ENCODE measurements around the gene STK38L. TPM values are rescaled to one million over a fixed set of nuclear protein-coding genes. Genes with fewer than 3 reads are reported as not detected.
A peak's percentile ranks its signal among the peaks of the same experiment; 100 is the strongest.

Gene STK38L
- polyA plus RNA-seq, 2 donors = 10.9 to 11.9 TPM

DNA sequence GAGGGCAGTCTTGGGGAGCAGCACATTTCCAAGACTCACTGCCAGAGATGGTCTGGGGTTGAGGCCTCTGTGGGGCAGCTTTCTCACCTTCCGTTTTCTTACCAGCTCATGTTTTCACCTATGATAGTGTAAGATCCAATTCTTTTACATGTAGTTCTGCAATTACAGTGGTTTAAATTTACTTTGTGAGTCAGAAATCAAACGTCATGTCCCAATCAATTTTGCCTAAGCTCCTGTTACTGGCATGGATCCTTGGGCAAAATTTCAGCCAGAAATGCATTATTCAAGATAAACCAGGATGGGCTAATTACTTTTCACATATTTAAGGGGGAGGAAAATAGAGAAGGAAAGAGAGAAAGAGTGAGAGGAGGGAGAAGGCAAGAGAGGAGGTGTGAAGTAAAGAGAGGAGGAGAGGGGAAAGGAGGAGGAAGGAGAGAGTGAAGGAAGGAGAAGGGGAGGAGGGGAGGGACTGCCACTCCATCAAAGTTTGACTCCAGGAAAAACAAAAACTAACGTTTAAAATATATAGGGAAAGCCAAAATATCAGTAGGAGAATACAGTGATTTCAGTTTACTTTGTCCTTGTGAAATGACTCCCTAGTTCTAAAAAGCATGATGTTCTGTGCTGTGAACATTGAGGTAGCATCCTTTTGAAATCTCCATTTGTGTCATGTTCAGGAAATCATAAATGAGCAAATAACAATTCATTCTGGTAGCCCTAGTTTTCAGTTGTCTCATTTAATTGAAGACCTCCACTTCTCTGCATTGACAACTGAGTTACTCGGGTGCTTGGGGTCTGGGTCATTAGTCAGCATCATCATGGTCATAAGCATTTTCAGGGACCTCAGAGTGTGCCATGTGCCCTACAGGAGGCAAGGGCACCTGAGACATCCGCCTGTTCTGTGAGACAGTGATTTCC, 91.5 kb downstream of the STK38L start:
- Histone ChIP-seq H3K4me3 (ENCODE audit: low read depth in 1 of 2, low read length in 2 of 2) (peak overlapping the region; percentile 26 to 77), H3K27ac (ENCODE audit: low read depth in 2 of 2, low read length in 1 of 2) (peak overlapping the region; percentile 90 to 95), H3K4me1 (ENCODE audit: control insufficient read depth in 2 of 2, insufficient read depth in 2 of 2, low read length in 1 of 2) (peaks cover 0 to 10% of the 10 kb centered on the region in 2 donors), H3K27me3 (ENCODE audit: control insufficient read depth in 1 of 2, insufficient read depth in 2 of 2, low read length in 2 of 2) (no peaks in the 10 kb centered on the region), H3K36me3 (ENCODE audit: control insufficient read depth in 2 of 2, insufficient read depth in 2 of 2, low read length in 1 of 2) (no peaks in the 10 kb centered on the region), H3K9me3 (ENCODE audit: control insufficient read depth in 2 of 2, insufficient read depth in 1 of 2, low read depth in 1 of 2, low read length in 1 of 2) (no peaks in the 10 kb centered on the region)
- WGBS, 2 donors = 48 to 61% methylated on average over 5 of the region's 5 CpGs

DNA sequence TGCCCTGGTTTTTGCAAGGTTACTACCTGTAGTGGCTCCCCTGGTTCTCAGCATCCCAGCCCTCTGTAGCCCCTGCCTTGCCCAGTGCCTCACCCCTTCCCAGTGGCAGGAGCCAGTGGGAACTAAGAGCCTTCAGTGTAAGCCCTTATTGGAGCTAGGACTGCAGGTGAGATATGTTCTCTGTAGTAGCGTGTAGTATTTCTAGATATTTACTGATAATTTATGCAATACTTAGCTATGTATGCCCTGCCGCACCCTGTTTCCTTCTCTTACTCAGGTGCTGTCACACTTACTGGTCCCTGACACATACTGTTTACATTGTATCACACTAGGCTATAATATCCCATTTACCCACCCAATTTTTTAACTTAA, 92.2 kb downstream of the STK38L start:
- peaks cover 0 to 10% of the 10 kb centered on the region in 2 donors for H3K4me1 ChIP-seq (ENCODE audit: control insufficient read depth in 2 of 2, insufficient read depth in 2 of 2, low read length in 1 of 2)
- no peaks in the 10 kb centered on the region for H3K9me3 ChIP-seq (ENCODE audit: control insufficient read depth in 2 of 2, insufficient read depth in 1 of 2, low read depth in 1 of 2, low read length in 1 of 2)
- no peaks in the 10 kb centered on the region for H3K36me3 ChIP-seq (ENCODE audit: control insufficient read depth in 2 of 2, insufficient read depth in 2 of 2, low read length in 1 of 2)
- no peaks in the 10 kb centered on the region for H3K27me3 ChIP-seq (ENCODE audit: control insufficient read depth in 1 of 2, insufficient read depth in 2 of 2, low read length in 2 of 2)
- peak overlapping the region; percentile 90 to 95 for H3K27ac ChIP-seq (ENCODE audit: low read depth in 2 of 2, low read length in 1 of 2)
- whole genome bisulfite sequencing, 2 donors = 70% methylated on average over 2 of the region's 2 CpGs
- peak overlapping the region in 1 of 2 donors; percentile 77 for H3K4me3 ChIP-seq (ENCODE audit: low read depth in 1 of 2, low read length in 2 of 2)

DNA sequence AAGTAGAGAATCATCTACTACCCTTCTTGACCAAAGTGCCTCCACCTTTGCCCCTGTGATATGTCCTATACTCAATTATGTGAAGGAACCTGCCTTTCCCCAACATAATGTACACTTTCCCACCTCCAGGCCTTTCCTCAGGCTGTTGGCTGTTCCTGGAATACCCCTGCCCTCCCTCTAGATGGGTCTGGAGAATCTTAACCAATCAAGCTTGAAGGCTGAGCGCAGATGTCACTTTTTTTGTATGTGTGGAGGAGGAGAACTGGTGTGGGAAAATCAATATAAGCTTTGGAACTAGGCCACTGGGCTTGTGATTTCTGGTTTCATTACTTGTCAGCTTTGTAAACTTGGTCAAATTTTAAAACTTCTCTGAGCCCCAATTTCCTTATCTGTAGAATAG, 93.3 kb downstream of the STK38L start:
- Histone ChIP-seq H3K36me3 (ENCODE audit: control insufficient read depth in 2 of 2, insufficient read depth in 2 of 2, low read length in 1 of 2) (no peaks in the 10 kb centered on the region), H3K27me3 (ENCODE audit: control insufficient read depth in 1 of 2, insufficient read depth in 2 of 2, low read length in 2 of 2) (no peaks in the 10 kb centered on the region), H3K4me1 (ENCODE audit: control insufficient read depth in 2 of 2, insufficient read depth in 2 of 2, low read length in 1 of 2) (peaks cover 0 to 6% of the 10 kb centered on the region in 2 donors), H3K9me3 (ENCODE audit: control insufficient read depth in 2 of 2, insufficient read depth in 1 of 2, low read depth in 1 of 2, low read length in 1 of 2) (no peaks in the 10 kb centered on the region), H3K27ac (ENCODE audit: low read depth in 2 of 2, low read length in 1 of 2) (peak overlapping the region; percentile 22 to 64), H3K4me3 (ENCODE audit: low read depth in 1 of 2, low read length in 2 of 2) (no peak overlapping the region)
- 90 to 91% methylated on average over 1 of the region's 1 CpG for WGBS, 2 donors

DNA sequence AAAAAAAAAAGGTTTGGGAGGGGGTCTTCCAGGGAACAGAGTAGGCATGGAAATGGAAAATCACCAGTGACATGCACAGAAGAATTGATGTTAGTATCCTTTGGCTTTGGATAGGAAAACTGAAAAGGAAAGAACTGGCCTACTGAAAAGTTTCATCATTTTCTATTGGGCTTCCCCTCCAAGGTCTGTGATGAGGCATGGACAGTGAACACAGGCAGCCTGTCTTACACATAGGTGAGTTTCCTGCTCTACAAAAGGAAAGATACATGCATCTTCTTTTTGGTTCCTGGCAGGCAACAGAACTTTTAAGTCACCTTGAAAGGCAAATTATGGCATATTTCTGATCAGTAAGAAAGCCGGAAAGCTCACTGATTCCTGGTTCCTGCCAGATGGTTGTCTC, 94.4 kb downstream of the STK38L start:
- peak overlapping the region in 1 of 2 donors; percentile 9 for H3K27ac ChIP-seq (ENCODE audit: low read depth in 2 of 2, low read length in 1 of 2)
- H3K4me1 ChIP-seq (ENCODE audit: control insufficient read depth in 2 of 2, insufficient read depth in 2 of 2, low read length in 1 of 2) = peaks cover 0 to 5% of the 10 kb centered on the region in 2 donors
- no peaks in the 10 kb centered on the region for H3K36me3 ChIP-seq (ENCODE audit: control insufficient read depth in 2 of 2, insufficient read depth in 2 of 2, low read length in 1 of 2)
- H3K27me3 ChIP-seq (ENCODE audit: control insufficient read depth in 1 of 2, insufficient read depth in 2 of 2, low read length in 2 of 2) = no peaks in the 10 kb centered on the region
- H3K9me3 ChIP-seq (ENCODE audit: control insufficient read depth in 2 of 2, insufficient read depth in 1 of 2, low read depth in 1 of 2, low read length in 1 of 2) = no peaks in the 10 kb centered on the region
- 91 to 95% methylated on average over 1 of the region's 1 CpG for WGBS, 2 donors
- H3K4me3 ChIP-seq (ENCODE audit: low read depth in 1 of 2, low read length in 2 of 2) = no peak overlapping the region

DNA sequence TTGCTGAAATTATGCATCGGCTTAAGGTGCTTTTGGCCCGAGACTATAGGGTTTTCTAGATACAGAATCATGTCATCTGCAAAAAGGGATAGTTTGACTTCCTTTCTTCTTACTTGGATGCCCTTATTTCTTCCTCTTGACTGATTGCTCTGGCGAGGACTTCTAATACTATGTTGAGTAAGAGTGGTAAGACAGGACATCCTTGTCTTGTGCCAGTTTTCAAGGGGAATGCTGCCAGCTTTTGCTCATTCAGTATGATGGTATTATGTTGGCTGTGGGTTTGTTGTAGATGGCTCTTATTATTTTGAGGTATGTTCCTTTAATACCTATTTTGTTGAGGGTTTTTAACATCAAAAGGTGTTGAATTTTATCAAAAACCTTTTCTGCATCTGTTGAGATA, 96.9 kb downstream of the STK38L start:
- 64 to 77% methylated on average over 3 of the region's 3 CpGs for WGBS, 2 donors
- H3K27me3 ChIP-seq (ENCODE audit: control insufficient read depth in 1 of 2, insufficient read depth in 2 of 2, low read length in 2 of 2) = no peaks in the 10 kb centered on the region
- peaks cover 0 to 4% of the 10 kb centered on the region in 2 donors for H3K4me1 ChIP-seq (ENCODE audit: control insufficient read depth in 2 of 2, insufficient read depth in 2 of 2, low read length in 1 of 2)
- no peak overlapping the region for H3K4me3 ChIP-seq (ENCODE audit: low read depth in 1 of 2, low read length in 2 of 2)
- peak overlapping the region in 1 of 2 donors; percentile 21 for H3K27ac ChIP-seq (ENCODE audit: low read depth in 2 of 2, low read length in 1 of 2)
- H3K9me3 ChIP-seq (ENCODE audit: control insufficient read depth in 2 of 2, insufficient read depth in 1 of 2, low read depth in 1 of 2, low read length in 1 of 2) = no peaks in the 10 kb centered on the region
- no peaks in the 10 kb centered on the region for H3K36me3 ChIP-seq (ENCODE audit: control insufficient read depth in 2 of 2, insufficient read depth in 2 of 2, low read length in 1 of 2)

DNA sequence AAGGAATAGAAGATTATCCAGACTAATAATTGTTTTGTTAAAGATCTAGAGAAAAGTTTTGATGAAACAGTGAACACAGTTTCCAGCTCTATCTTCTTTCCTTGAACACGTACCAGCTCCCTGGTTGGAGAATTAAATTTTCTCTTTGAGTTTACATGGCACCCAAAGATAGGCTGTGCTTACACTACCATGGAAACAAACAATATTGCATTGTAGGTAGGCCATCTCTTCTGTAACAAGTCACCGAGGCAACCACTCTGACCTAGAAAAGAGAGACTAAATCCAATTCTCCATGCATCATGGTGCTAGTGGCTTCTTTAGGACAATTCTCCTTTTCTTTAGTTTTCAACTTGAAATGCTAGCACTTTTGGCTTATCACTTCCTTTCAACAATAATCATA, 98.5 kb downstream of the STK38L start:
- Histone ChIP-seq H3K36me3 (ENCODE audit: control insufficient read depth in 2 of 2, insufficient read depth in 2 of 2, low read length in 1 of 2) (no peaks in the 10 kb centered on the region), H3K27ac (ENCODE audit: low read depth in 2 of 2, low read length in 1 of 2) (peak overlapping the region; percentile 1 to 22), H3K27me3 (ENCODE audit: control insufficient read depth in 1 of 2, insufficient read depth in 2 of 2, low read length in 2 of 2) (no peaks in the 10 kb centered on the region), H3K4me3 (ENCODE audit: low read depth in 1 of 2, low read length in 2 of 2) (no peak overlapping the region), H3K4me1 (ENCODE audit: control insufficient read depth in 2 of 2, insufficient read depth in 2 of 2, low read length in 1 of 2) (peaks cover 0 to 2% of the 10 kb centered on the region in 2 donors), H3K9me3 (ENCODE audit: control insufficient read depth in 2 of 2, insufficient read depth in 1 of 2, low read depth in 1 of 2, low read length in 1 of 2) (no peaks in the 10 kb centered on the region)
- 92 to 98% methylated on average over 2 of the region's 2 CpGs for WGBS, 2 donors

DNA sequence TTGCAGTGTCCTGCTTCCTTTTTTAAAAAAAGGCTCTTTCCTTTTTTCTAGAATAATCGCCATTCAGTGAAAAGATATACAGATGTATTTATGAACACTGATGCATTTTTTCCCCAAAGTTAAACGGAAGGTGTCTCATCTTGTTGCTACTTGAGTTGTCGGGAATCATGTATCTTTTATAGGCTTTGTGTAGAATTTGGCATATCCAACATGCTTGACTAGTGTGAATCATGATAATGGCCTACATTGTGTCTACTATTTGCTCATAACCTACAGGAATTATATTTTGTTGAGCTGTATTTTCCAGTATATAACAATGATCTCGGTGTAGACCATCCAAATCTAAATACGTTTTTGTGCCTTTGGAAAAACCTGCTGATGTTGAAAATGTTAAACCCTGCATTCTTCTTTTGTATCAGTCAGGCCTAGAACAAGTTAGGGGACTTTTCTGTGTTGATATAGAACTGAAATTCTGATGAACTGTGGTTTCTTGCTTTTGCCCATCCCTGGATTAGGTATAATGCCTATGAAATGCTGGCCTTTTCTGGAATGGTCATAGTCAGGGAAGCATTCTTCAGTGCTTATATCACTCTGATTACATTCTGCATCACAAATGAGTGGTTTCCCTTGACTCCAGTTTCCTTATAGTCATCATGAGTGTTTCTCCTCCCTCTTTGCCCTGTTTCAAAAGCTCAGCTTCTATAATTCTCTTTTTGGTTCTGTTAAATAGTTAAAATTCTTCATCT, 99.3 kb downstream of the STK38L start:
- Histone ChIP-seq H3K4me1 (ENCODE audit: control insufficient read depth in 2 of 2, insufficient read depth in 2 of 2, low read length in 1 of 2) (peaks cover 0 to 2% of the 10 kb centered on the region in 2 donors), H3K36me3 (ENCODE audit: control insufficient read depth in 2 of 2, insufficient read depth in 2 of 2, low read length in 1 of 2) (no peaks in the 10 kb centered on the region), H3K9me3 (ENCODE audit: control insufficient read depth in 2 of 2, insufficient read depth in 1 of 2, low read depth in 1 of 2, low read length in 1 of 2) (no peaks in the 10 kb centered on the region), H3K4me3 (ENCODE audit: low read depth in 1 of 2, low read length in 2 of 2) (no peak overlapping the region), H3K27ac (ENCODE audit: low read depth in 2 of 2, low read length in 1 of 2) (peak overlapping the region in 1 of 2 donors; percentile 18), H3K27me3 (ENCODE audit: control insufficient read depth in 1 of 2, insufficient read depth in 2 of 2, low read length in 2 of 2) (no peaks in the 10 kb centered on the region)
- 55 to 65% methylated on average over 5 of the region's 5 CpGs for WGBS, 2 donors

DNA sequence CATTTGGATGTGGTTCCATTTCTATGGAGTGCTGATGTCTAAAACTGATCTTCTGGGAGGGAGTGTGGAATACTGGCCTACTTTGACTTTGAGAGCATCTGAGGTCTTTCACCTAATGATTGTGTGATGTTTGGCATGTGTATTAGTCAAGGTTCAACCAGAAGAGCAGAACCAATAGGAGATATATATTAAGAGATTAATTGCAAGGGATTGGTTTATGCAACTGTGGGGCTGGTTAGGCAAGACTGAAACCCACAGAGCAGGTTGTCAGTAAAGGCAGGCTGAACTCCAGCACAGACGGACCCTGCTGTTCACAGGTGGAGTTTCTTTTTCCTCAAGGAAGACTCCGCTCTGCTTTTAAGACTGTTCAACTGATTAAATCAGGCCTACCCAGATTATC, 100.2 kb downstream of the STK38L start:
- H3K9me3 ChIP-seq (ENCODE audit: control insufficient read depth in 2 of 2, insufficient read depth in 1 of 2, low read depth in 1 of 2, low read length in 1 of 2) = no peaks in the 10 kb centered on the region
- no peak overlapping the region for H3K4me3 ChIP-seq (ENCODE audit: low read depth in 1 of 2, low read length in 2 of 2)
- peak overlapping the region; percentile 90 for H3K27ac ChIP-seq (ENCODE audit: low read depth in 2 of 2, low read length in 1 of 2)
- 55 to 87% methylated on average over 2 of the region's 2 CpGs for WGBS, 2 donors
- H3K27me3 ChIP-seq (ENCODE audit: control insufficient read depth in 1 of 2, insufficient read depth in 2 of 2, low read length in 2 of 2) = no peaks in the 10 kb centered on the region
- no peaks in the 10 kb centered on the region for H3K36me3 ChIP-seq (ENCODE audit: control insufficient read depth in 2 of 2, insufficient read depth in 2 of 2, low read length in 1 of 2)
- H3K4me1 ChIP-seq (ENCODE audit: control insufficient read depth in 2 of 2, insufficient read depth in 2 of 2, low read length in 1 of 2) = peaks cover 0 to 2% of the 10 kb centered on the region in 2 donors

DNA sequence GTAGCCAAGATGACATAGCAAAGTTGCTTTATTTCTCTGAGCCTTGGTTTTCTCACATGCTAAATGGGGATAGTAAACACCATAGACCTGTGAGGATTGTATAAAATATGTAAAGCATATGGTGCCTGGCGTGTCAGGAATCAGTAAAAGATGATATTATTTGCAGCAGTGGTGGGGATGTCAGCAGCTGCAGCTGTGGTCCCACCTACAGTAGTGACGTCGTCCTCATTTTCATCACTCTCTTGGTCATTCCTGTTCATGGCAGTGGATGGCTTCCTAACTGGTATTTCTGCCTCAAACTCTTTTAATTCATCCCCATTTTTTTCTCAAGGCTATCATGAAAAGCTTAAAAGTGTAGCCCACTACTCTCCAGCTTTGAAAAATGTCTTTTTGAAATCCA, 100.7 kb downstream of the STK38L start:
- Histone ChIP-seq H3K27me3 (ENCODE audit: control insufficient read depth in 1 of 2, insufficient read depth in 2 of 2, low read length in 2 of 2) (no peaks in the 10 kb centered on the region), H3K36me3 (ENCODE audit: control insufficient read depth in 2 of 2, insufficient read depth in 2 of 2, low read length in 1 of 2) (no peaks in the 10 kb centered on the region), H3K9me3 (ENCODE audit: control insufficient read depth in 2 of 2, insufficient read depth in 1 of 2, low read depth in 1 of 2, low read length in 1 of 2) (no peaks in the 10 kb centered on the region), H3K4me1 (ENCODE audit: control insufficient read depth in 2 of 2, insufficient read depth in 2 of 2, low read length in 1 of 2) (peaks cover 0 to 2% of the 10 kb centered on the region in 2 donors), H3K4me3 (ENCODE audit: low read depth in 1 of 2, low read length in 2 of 2) (no peak overlapping the region), H3K27ac (ENCODE audit: low read depth in 2 of 2, low read length in 1 of 2) (peak overlapping the region; percentile 73 to 90)
- WGBS, 2 donors = 70 to 75% methylated on average over 3 of the region's 3 CpGs
